HAP-1 (cell line): ENCODE measurements around the gene TRIM69.

Experiments
- DNase-seq, 2 experiments: peaks; one replicate each; pipeline ENCODE4 v3.0.0-alpha.2; 2016 to 2020; ENCODE audit warnings: low spot score in 2 of 2
- H3K27me3 ChIP-seq: fragments of 250-450 bp; sonication (Bioruptor Pico); 2 replicates; pipeline ENCODE4 v1.5.1; 2020; ENCODE audit warnings: low read depth, mild to moderate bottlenecking, moderate library complexity
- H3K36me3 ChIP-seq: fragments of 250-450 bp; sonication (Bioruptor Pico); replicated peaks from 2 replicates; pipeline ENCODE4 v1.5.1; 2020; ENCODE audit warnings: mild to moderate bottlenecking
- H3K4me1 ChIP-seq: fragments of 250-450 bp; sonication (Bioruptor Pico); 2 replicates; pipeline ENCODE4 v1.5.1; 2020; ENCODE audit warnings: mild to moderate bottlenecking
- H3K4me3 ChIP-seq: fragments of 250-450 bp; sonication (Bioruptor Pico); 2 replicates; pipeline ENCODE4 v1.5.1; 2020; ENCODE audit warnings: mild to moderate bottlenecking, moderate library complexity
- H3K9me3 ChIP-seq: fragments of 250-450 bp; sonication (Bioruptor Pico); 2 replicates; pipeline ENCODE4 v1.5.1; 2020; ENCODE audit warnings: mild to moderate bottlenecking, moderate library complexity
- in situ Hi-C: fragments of 300-500 bp; cut with MboI; formaldehyde crosslinking; loops from 3 replicates; pipeline ENCODE4 v1.14.3; 2020; ENCODE audit warnings: low sequenced_read_pairs, inconsistent platforms, mixed read lengths

TRIM69 gene

DNA sequence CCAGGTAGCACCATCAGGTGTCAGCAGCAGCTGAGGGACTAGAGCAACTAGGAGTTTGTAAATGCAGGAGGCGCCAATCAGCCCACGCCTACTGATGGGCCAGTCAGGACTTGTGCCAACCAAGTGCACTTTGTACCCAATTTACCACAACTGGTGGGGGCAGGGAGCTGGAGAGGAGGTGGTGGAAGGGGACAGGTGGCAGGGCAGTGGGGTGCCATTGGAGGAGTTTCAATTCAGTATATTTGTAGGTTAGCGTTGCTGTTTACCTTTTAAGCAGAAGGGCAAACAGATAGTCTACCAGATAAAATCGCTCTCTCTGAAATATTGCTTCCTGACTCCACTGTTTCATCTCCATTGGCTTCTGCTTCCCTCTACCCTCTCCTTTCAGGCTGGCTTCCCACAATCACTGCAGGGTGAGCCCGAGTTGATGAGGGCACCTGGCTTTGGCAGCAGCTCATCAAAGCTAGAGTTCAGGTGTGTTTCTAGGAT is 75.7 kb downstream of the TRIM69 start:
- no peak for DNase-seq
- no peaks in the 10 kb centered on the region for H3K9me3 ChIP-seq
- no peak overlapping the region for H3K4me3 ChIP-seq
- in situ Hi-C loops: no loop called here
- no peaks in the 10 kb centered on the region for H3K36me3 ChIP-seq
- H3K27me3 ChIP-seq: peaks cover 5% of the 10 kb centered on the region; the same call in 1 of the 2 replicates
- no peaks in the 10 kb centered on the region for H3K4me1 ChIP-seq

DNA sequence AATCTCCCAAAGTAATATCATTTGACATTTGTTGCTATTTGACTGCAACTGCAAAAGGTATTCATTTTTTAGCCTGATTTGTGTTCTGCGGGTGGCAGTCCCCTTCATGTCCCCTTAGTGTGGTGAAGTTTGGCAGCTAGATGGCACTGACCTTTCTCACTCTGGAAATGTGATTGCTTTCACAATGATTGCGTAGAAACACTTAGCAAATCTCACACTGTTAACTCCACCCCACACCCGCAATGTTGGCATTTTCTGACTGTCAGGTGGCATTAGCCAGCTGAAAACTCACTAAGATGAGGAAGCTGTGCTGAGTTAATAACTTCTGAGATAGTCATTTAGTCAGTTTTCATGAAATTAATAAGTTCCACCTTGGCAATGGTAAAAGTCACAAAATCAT is 76.9 kb downstream of the TRIM69 start:
- no peak for DNase-seq
- peaks cover 5% of the 10 kb centered on the region; the same call in 1 of the 2 replicates for H3K27me3 ChIP-seq
- no peaks in the 10 kb centered on the region for H3K36me3 ChIP-seq
- in situ Hi-C loops: no loop called here
- no peak overlapping the region for H3K4me3 ChIP-seq
- H3K9me3 ChIP-seq: no peaks in the 10 kb centered on the region
- no peaks in the 10 kb centered on the region for H3K4me1 ChIP-seq
